Breast epithelium (tissue), 4 donors: ENCODE data around the gene BMP7. TPM values are rescaled to one million over a fixed set of nuclear protein-coding genes. Genes with fewer than 3 reads are reported as not detected.
"Not testable (repeated sequence)": the region's sequence is repeated elsewhere in the genome, so short reads cannot be mapped to it uniquely, and the experiment has no call there.

Source experiments
- DNase-seq, 2 donors: peaks; one replicate each; pipeline ENCODE4 v3.0.0-alpha.2; 2019; ENCODE audit warnings: low spot score in 2 of 2
- H3K27ac ChIP-seq, 2 donors: fragments of 200-600 bp; sonication (generic) in 1 of 2; one replicate each; pipeline ENCODE4 v1.5.1; 2016 to 2019; ENCODE audit warnings: mild to moderate bottlenecking in 1 of 2
- H3K27me3 ChIP-seq, 2 donors: fragments of 200-600 bp; sonication (generic) in 1 of 2; one replicate each; pipeline versions ENCODE4 v1.5.1 to v1.6.0; 2017 to 2019; ENCODE audit warnings: control low read depth in 1 of 2, mild to moderate bottlenecking in 1 of 2
- H3K36me3 ChIP-seq: fragments of 200-600 bp; one replicate; pipeline ENCODE4 v1.5.1; 2019
- H3K4me1 ChIP-seq, 2 donors: fragments of 200-600 bp; sonication (generic); one replicate each; pipeline ENCODE4 v1.5.1; 2016 to 2019; ENCODE audit warnings: control low read depth in 1 of 2
- H3K4me3 ChIP-seq, 3 donors: fragments of 200-600 bp; sonication (generic); 1 replicate in 2 of 3; 2 replicates in 1 of 3; pipeline ENCODE4 v1.5.1; 2016 to 2019; ENCODE audit warnings: mild to moderate bottlenecking in 3 of 3, moderate library complexity in 2 of 3
- H3K9me3 ChIP-seq, 2 donors: fragments of 200-600 bp; sonication (generic) in 1 of 2; one replicate each; pipeline ENCODE4 v1.5.1; 2016 to 2019; ENCODE audit warnings: control low read depth in 1 of 2
- CTCF ChIP-seq, 3 donors: fragments of 450-650 bp; IDR thresholded peaks; one replicate each; pipeline ENCODE4 v1.5.1; 2016 to 2017; ENCODE audit warnings: antibody characterized with exemption in 3 of 3, mild to moderate bottlenecking in 3 of 3, moderate library complexity in 3 of 3
- POLR2A ChIP-seq: fragments of 450-650 bp; IDR thresholded peaks from one replicate; pipeline ENCODE4 v1.6.1; 2016; ENCODE audit warnings: antibody characterized with exemption, mild to moderate bottlenecking, moderate library complexity
- POLR2AphosphoS5 ChIP-seq, 3 donors: sonication (generic); formaldehyde crosslinking; IDR thresholded peaks; one replicate each; pipeline ENCODE4 v1.6.1; 2017; ENCODE audit warnings: antibody characterized with exemption in 3 of 3
- intact Hi-C: fragments of 100-400 bp; cut with DNase I; formaldehyde crosslinking; loops from one replicate; pipeline ENCODE4 v1.15.1; 2023; ENCODE audit warnings: low total_unique reads
- total RNA-seq, 3 donors: library from RNA; depleted of rRNA; stranded (reverse); fragments of >200 nt; gene quantifications; one replicate each; pipeline ENCODE4 v1.1.0, GENCODE V29; 2016

The BMP7 gene
- total RNA-seq, 3 donors from 2014 or later, result 1.6 to 3.8 (median 1.8) TPM

GRCh38 chr20:57159945-57160610 lies 106.4 kb downstream of the BMP7 start:
- TF ChIP-seq POLR2AphosphoS5 (IDR thresholded peaks at IDR 0.05), result no peak
- no peak for TF ChIP-seq CTCF (IDR thresholded peaks at IDR 0.05)
- TF ChIP-seq POLR2A, result no peak
- intact Hi-C loops, result no loop called here
- Histone ChIP-seq H3K4me1 (no peaks in the 10 kb centered on the region), H3K27me3 (no peaks in the 10 kb centered on the region), H3K4me3 (no peak overlapping the region), H3K36me3 (no peaks in the 10 kb centered on the region), H3K27ac (no peak overlapping the region), H3K9me3 (no peaks in the 10 kb centered on the region)
- DNase-seq, result no peak

GRCh38 chr20:57159193-57159851 lies 107.1 kb downstream of the BMP7 start:
- Histone ChIP-seq H3K36me3 (no peaks in the 10 kb centered on the region), H3K27ac (no peak overlapping the region), H3K4me3 (no peak overlapping the region), H3K4me1 (no peaks in the 10 kb centered on the region), H3K27me3 (no peaks in the 10 kb centered on the region), H3K9me3 (no peaks in the 10 kb centered on the region)
- TF ChIP-seq POLR2A, result no peak
- no peak for TF ChIP-seq POLR2AphosphoS5 (IDR thresholded peaks at IDR 0.05)
- no peak for TF ChIP-seq CTCF (IDR thresholded peaks at IDR 0.05)
- no peak for DNase-seq
- intact Hi-C loops, result no loop called here

- H3K4me1 ChIP-seq, result no peaks in the 10 kb centered on the region
- no peaks in the 10 kb centered on the region for H3K27me3 ChIP-seq
- no peaks in the 10 kb centered on the region for H3K36me3 ChIP-seq
- no peak overlapping the region for H3K4me3 ChIP-seq
- H3K9me3 ChIP-seq, result no peaks in the 10 kb centered on the region
- DNase-seq, result no peak
- TF ChIP-seq POLR2A, result no peak
- TF ChIP-seq POLR2AphosphoS5 (IDR thresholded peaks at IDR 0.05), result no peak
- no peak for TF ChIP-seq CTCF (IDR thresholded peaks at IDR 0.05)
- intact Hi-C loops, result no loop called here
- no peak overlapping the region for H3K27ac ChIP-seq
Measured at GRCh38 chr20:57158474-57158873, 108.0 kb downstream of the BMP7 start.

- H3K27me3 ChIP-seq, H3K4me3 ChIP-seq, H3K4me1 ChIP-seq, DNase-seq, H3K27ac ChIP-seq, intact Hi-C loops, H3K36me3 ChIP-seq, H3K9me3 ChIP-seq: not testable (repeated sequence)
Measured at GRCh38 chr20:57157787-57158186, 108.7 kb downstream of the BMP7 start.

GRCh38 chr20:57157106-57157691 lies 109.2 kb downstream of the BMP7 start:
- H3K4me3 ChIP-seq, result no peak overlapping the region
- intact Hi-C loops, result no loop called here
- no peak for TF ChIP-seq POLR2AphosphoS5 (IDR thresholded peaks at IDR 0.05)
- TF ChIP-seq CTCF (IDR thresholded peaks at IDR 0.05), result no peak
- TF ChIP-seq POLR2A, result no peak
- H3K4me1 ChIP-seq, result no peaks in the 10 kb centered on the region
- H3K27ac ChIP-seq, result no peak overlapping the region
- H3K9me3 ChIP-seq, result no peaks in the 10 kb centered on the region
- no peak for DNase-seq
- no peaks in the 10 kb centered on the region for H3K27me3 ChIP-seq
- H3K36me3 ChIP-seq, result no peaks in the 10 kb centered on the region
